Stimulated activated CD8-positive, alpha-beta memory T cell treated with anti-CD3 and anti-CD28 coated beads, Interleukin-12 subunit alpha, Interleukin-12 subunit beta, amount 100 ng/mL, for 1 hour (primary cell): ENCODE data around the gene PRAMEF9.
"Not testable (repeated sequence)": the region's sequence is repeated elsewhere in the genome, so short reads cannot be mapped to it uniquely, and the experiment has no call there.

ENCODE experiments used
- DNase-seq: peaks from one replicate; pipeline ENCODE4 v3.0.0-alpha.2; 2020; ENCODE audit warnings: low read depth

Gene PRAMEF9

DNA sequence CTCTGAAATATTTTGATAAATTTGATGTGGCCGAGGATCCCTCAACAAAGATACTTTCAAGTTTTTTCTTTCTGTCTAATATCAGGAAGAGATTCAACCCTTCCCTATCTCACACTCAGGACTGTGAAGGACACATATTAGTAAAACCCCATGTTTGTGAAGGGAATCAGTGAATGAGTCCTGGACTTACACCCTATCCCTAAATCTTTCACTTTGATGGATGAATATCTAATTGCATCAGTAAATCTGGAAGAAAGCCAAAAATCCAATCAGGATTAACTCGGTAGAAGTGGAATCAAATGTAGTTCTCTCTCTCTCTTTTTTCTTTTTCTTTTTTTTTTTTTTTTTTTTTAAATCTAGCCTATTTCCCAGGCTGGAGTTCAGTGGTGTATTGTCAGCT lies at the start of gene PRAMEF9:
PRAMEF9 (plus strand) TSS at position 301 of the 400 bp plus-strand sequence. CDS start 3,433 bp downstream, outside the sequence.
- DNase-seq = not testable (repeated sequence)

- DNase-seq = not testable (repeated sequence)
Measured at GRCh38 chr1:13155909-13156308, 15.7 kb upstream of the PRAMEF9 start, which contains the start of gene PRAMEF26. Gene PRAMEF26 (minus strand): TSS chr1:13156009. CDS start chr1:13153095, 2,914 bp downstream.

DNA sequence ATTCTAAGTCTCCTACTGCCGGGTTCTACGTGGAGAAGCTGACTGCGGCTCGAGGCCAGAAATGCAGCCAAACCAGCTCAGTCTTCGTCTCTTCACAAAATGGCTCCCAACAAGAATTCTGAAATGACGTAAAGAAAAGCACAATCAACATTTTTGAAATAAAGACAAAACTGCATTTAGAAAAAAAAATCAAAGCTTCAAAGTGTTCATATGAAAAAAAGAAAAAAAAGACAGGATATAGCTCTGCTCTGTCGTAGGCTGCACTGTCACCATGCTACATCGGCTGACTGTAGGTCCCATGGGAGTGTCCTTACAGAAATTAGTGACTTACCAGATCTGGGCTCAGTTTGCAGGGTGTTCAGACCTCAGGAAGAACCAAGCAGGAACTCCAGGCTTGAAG lies 6.1 kb upstream of the PRAMEF9 start, which contains the start of gene HNRNPCL4:
HNRNPCL4 (minus strand) TSS at position 101 of the 400 bp plus-strand sequence. CDS start 164 bp downstream, outside the sequence.
- not testable (repeated sequence) for DNase-seq

DNA sequence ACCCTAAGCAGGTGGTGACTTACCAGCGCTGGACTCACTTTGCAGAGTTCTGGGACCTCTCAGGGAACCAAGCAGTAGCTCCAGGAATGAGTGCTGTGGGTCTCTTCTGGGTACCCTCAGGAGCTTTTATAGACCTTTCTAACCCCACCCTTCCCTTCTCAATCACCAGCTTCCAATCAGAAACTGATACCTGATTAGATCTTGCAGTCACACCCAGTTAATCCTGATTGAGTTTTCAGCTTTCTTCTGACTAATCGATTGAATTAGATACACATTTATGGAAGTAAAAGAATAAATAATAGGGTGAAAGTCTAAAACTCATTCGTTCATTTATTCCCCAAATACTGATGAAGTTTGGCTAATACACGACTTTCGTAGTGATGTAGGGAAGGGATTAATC lies 29.7 kb downstream of the PRAMEF9 start, which contains the start of gene PRAMEF13:
PRAMEF13 (minus strand) TSS at position 101 of the 400 bp plus-strand sequence. CDS start 1,820 bp downstream, outside the sequence.
- DNase-seq = not testable (repeated sequence)

DNA sequence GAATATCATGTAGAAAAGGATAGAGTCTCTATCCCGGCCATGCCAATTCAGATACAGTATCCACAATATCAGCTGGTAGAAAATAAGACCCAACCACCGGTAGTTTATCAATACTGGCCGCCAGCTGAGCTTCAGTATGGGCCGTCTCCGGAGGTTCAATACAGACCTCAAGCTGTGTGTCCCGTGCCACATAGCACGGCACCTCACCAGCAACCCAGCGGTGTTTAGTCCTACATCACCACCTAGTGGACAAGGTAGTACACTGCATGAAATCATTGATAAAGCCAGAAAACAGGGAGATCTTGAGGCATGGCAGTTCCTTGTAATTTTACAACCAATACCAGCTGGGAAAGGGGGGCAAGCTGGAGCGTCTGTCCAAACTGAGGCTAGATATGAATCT lies 37.1 kb downstream of the PRAMEF9 start:
- DNase-seq = not testable (repeated sequence)

GRCh38 chr1:13216619-13217018 lies 45.0 kb downstream of the PRAMEF9 start:
- not testable (repeated sequence) for DNase-seq

DNA sequence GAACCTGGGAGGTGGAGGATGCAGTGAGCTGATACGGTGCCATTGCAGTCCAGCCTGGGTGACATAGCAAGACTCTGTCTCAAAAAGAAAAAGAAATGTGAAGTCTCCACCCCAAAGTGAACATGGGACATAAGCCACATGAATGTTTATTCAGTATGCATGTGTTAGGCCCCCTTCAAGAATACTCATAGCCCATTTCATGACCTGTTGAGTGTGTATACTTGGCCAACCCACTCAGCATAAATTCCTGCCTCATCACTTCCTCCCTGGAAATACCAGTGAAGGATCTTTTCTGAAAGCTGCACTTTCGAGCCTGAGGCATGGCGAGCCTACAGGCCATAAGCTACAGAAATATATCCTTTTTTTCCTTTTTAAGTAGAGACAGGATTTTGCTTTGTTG lies 47.6 kb downstream of the PRAMEF9 start:
- not testable (repeated sequence) for DNase-seq

GRCh38 chr1:13222788-13223187 lies 51.1 kb downstream of the PRAMEF9 start:
- not testable (repeated sequence) for DNase-seq

GRCh38 chr1:13224480-13225060 lies 52.9 kb downstream of the PRAMEF9 start:
- DNase-seq = no peak

- DNase-seq = not testable (repeated sequence)
Measured at GRCh38 chr1:13225675-13226204, 54.1 kb downstream of the PRAMEF9 start, which contains the start of gene PRAMEF18. Gene PRAMEF18 (minus strand): TSS chr1:13226154. CDS start chr1:13226106, 48 bp downstream.

DNA sequence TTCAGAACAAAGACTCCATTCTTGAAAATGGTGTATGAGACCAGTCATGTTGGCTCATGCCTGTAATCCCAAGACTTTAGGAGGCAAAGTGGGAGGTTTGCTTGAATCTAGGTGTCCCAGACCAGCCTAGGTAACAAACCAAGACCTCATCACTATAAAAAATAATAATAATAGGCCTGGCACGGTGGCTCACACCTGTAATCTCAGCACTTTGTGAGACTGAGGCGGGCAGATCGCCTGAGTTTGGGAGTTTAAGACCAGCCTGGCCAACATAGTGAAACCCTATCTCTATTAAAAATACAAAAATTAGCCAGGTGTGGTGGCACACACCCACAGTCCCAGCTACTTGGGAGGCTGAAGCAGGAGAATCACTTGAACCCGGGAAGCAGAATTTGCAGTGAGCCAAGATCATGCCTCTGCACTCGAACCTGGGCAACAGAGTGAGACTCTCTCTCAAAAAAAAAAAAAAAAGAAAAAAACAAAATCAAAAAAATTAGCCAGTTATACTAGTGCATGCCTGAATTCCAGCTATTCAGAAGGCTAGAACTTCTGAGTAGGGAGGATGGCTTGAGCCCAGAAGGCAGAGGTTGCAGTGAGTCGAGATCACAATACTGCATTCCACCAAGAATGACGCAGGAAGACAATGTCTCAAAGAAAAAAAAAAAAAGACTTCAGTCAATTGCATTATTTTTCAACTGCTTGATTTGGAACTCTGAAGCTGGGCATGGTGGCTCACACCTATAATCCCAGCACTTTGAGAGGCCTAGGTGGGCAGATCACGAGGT lies 55.8 kb downstream of the PRAMEF9 start:
- not testable (repeated sequence) for DNase-seq

GRCh38 chr1:13228343-13228781 lies 56.7 kb downstream of the PRAMEF9 start:
- peak; percentile 19 for DNase-seq
